Cardiac muscle cell (in vitro differentiated cells and primary cell): ENCODE measurements around the gene GC. TPM values are rescaled to one million over a fixed set of nuclear protein-coding genes. Genes with fewer than 3 reads are reported as not detected.

ENCODE experiments used
- DNase-seq, 2 donors: peaks; one replicate each; pipeline versions ENCODE4 v3.0.0 to v3.0.0-alpha.2; 2010 to 2017; ENCODE audit warnings: low read depth in 1 of 2, low spot score in 1 of 2
- H3K27ac ChIP-seq: fragments of 200-600 bp; sonication (generic); 2 replicates; pipeline ENCODE4 v1.5.1; 2016
- H3K27me3 ChIP-seq: fragments of 200-600 bp; sonication (generic); 2 replicates; pipeline ENCODE4 v1.6.0; 2016; ENCODE audit warnings: control low read depth
- H3K36me3 ChIP-seq: fragments of 200-600 bp; sonication (generic); 2 replicates; pipeline ENCODE4 v1.5.1; 2016; ENCODE audit warnings: control low read depth
- H3K4me1 ChIP-seq: fragments of 200-600 bp; sonication (generic); 2 replicates; pipeline ENCODE4 v1.8.1; 2017; ENCODE audit warnings: low read depth, mild to moderate bottlenecking, mixed run types
- H3K4me3 ChIP-seq: fragments of 200-600 bp; sonication (generic); 2 replicates; pipeline ENCODE4 v1.5.1; 2016; ENCODE audit warnings: mild to moderate bottlenecking
- H3K9me3 ChIP-seq: fragments of 200-600 bp; sonication (generic); 2 replicates; pipeline ENCODE4 v1.5.1; 2017; ENCODE audit warnings: low read depth, mild to moderate bottlenecking, control low read depth
- polyA plus RNA-seq: library from polyadenylated mRNA; unstranded; fragments of >200 nt; fragmentation: Nextera tagmentation; extraction: Ambion mirVana; gene quantifications from 2 replicates; pipeline ENCODE4 v1.2.1, GENCODE V29; 2016
- total RNA-seq: library from RNA; depleted of rRNA; stranded (reverse); fragments of >200 nt; gene quantifications from 2 replicates; pipeline ENCODE4 v1.2.3, GENCODE V29; 2016
- TF ChIP-seq, protein P1 (sequence below): IDR thresholded peaks from 2 replicates; pipeline ENCODE4 v1.5.1; 2012; ENCODE audit warnings: low read depth, mild to moderate bottlenecking, low read length

The GC gene
- total and polyA plus RNA-seq, 2 experiments from 2014 or later, result 0.21 to 0.29 TPM

DNA sequence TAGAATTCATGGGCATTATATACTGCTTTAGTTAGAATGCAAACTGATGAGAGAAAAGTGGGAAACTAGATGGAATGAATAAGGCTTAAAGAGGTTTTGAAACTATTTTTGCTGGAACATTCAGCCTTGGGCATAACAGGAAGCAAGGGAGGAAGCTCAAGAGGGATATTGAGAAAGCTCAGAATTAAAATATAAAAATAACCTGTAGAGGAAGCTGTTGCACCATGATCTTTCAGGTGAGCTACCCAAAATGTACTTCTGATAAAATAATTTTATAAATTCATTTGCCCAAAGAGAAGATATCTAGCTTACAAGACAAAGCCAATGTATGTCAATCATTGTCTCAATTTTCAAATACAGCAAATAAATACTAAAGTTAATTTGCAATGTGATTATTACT is 11.3 kb downstream of the GC start:
- H3K27me3 ChIP-seq, result no peaks in the 10 kb centered on the region
- H3K4me3 ChIP-seq, result no peak overlapping the region
- H3K27ac ChIP-seq, result peak overlapping the region; percentile 89
- peaks cover 55% of the 10 kb centered on the region for H3K4me1 ChIP-seq
- TF ChIP-seq, protein P1, sequence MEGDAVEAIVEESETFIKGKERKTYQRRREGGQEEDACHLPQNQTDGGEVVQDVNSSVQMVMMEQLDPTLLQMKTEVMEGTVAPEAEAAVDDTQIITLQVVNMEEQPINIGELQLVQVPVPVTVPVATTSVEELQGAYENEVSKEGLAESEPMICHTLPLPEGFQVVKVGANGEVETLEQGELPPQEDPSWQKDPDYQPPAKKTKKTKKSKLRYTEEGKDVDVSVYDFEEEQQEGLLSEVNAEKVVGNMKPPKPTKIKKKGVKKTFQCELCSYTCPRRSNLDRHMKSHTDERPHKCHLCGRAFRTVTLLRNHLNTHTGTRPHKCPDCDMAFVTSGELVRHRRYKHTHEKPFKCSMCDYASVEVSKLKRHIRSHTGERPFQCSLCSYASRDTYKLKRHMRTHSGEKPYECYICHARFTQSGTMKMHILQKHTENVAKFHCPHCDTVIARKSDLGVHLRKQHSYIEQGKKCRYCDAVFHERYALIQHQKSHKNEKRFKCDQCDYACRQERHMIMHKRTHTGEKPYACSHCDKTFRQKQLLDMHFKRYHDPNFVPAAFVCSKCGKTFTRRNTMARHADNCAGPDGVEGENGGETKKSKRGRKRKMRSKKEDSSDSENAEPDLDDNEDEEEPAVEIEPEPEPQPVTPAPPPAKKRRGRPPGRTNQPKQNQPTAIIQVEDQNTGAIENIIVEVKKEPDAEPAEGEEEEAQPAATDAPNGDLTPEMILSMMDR, result no peak
- H3K36me3 ChIP-seq, result no peaks in the 10 kb centered on the region
- H3K9me3 ChIP-seq, result no peaks in the 10 kb centered on the region
- peak in 1 of 2 donors; percentile 28 for DNase-seq

DNA sequence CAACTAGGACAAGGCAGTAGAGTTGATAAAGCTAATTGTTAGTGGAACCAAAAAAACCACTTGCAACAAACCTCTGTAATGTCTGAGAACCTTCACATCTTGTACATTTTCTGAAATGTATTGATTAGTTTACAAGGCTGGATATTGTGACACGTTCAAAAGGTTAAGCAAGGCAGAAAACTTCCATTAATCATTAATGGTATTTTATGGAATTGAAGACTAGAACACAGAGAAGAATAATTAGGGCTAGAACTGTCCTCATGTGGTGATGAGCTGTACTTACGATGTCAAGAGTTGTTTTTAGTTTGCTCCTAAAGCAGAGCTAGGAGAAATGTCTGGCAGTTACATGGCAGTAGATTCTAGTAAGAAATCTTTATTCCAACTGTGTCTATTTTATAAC is 12.3 kb downstream of the GC start:
- no peak for DNase-seq
- TF ChIP-seq, protein P1, result no peak
- Histone ChIP-seq H3K9me3 (no peaks in the 10 kb centered on the region), H3K36me3 (no peaks in the 10 kb centered on the region), H3K27ac (peak overlapping the region; percentile 89), H3K4me3 (no peak overlapping the region), H3K4me1 (peaks cover 55% of the 10 kb centered on the region), H3K27me3 (no peaks in the 10 kb centered on the region)

DNA sequence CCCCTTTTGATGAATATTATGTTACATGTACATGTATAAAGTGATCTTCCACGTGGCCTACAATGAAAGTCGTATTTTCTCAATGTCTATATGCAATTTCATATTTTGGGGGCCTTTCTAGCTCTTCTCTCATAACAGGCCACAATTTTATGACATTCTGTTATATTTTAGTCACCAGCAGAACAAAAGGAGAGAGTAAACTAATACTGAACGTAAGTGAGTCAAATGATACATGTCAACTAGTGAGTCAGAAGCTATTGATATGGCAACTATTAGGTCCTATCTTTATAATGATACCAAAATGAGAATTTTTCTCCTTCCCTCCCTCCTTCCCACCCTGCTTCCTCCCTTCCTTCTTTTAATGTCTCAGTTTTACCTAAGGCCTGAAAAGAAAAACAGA is 14.4 kb downstream of the GC start:
- no peaks in the 10 kb centered on the region for H3K36me3 ChIP-seq
- TF ChIP-seq, protein P1, result no peak
- H3K27me3 ChIP-seq, result no peaks in the 10 kb centered on the region
- DNase-seq, result no peak
- peak overlapping the region; percentile 89 for H3K27ac ChIP-seq
- peaks cover 65% of the 10 kb centered on the region for H3K4me1 ChIP-seq
- H3K9me3 ChIP-seq, result no peaks in the 10 kb centered on the region
- H3K4me3 ChIP-seq, result no peak overlapping the region

DNA sequence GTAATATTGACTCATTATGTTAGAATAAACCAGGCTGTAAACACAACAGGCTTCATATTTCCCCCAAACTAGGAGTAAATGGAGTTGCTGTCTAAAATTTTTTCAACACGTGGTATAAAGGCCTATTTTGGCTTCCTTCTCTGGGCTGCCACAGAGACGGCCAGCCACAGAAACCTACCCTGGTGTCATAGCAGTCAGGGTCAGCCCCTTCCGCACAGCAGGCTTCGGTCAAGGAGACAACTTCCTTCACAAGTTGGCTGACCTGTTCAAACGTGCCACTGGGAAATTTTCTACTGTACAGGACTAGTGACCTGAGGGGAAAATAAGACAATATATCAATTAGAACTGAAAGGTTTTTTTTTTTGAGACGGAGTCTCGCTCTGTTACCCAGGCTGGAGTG is 15.8 kb downstream of the GC start:
- H3K4me1 ChIP-seq, result peaks cover 52% of the 10 kb centered on the region
- no peak overlapping the region for H3K4me3 ChIP-seq
- no peak for DNase-seq
- no peaks in the 10 kb centered on the region for H3K27me3 ChIP-seq
- H3K36me3 ChIP-seq, result no peaks in the 10 kb centered on the region
- H3K27ac ChIP-seq, result no peak overlapping the region
- TF ChIP-seq, protein P1, result no peak
- H3K9me3 ChIP-seq, result no peaks in the 10 kb centered on the region

DNA sequence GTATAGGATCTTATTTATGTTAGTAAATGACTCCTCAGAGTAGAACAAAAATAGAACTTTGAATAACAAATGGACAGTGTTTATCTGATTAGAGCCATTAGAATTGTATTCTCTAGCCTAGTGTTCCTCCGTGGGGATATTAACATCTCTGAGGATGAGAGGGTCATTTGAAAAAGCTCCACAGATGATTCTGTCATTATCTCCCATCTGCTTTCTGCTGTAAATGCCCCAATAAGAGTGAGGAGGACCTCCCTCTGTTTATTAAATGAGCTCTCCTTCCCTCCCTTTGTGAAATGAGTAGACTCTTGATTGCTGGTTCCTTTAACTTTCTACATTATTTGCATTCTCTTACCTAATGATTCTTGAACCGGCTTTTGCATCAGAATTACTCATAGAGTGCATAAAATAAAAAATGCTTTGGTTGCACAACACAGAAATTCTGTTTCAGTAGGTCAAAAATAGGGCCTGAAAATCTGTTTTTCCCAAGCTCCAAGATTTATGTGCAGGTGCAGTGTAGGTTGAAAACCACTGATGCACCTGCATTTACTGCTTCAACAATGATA is 18.0 kb downstream of the GC start:
- no peak for DNase-seq
- H3K4me3 ChIP-seq, result no peak overlapping the region
- TF ChIP-seq, protein P1, result no peak
- H3K4me1 ChIP-seq, result peaks cover 29% of the 10 kb centered on the region
- no peaks in the 10 kb centered on the region for H3K9me3 ChIP-seq
- H3K27ac ChIP-seq, result no peak overlapping the region
- no peaks in the 10 kb centered on the region for H3K27me3 ChIP-seq
- H3K36me3 ChIP-seq, result no peaks in the 10 kb centered on the region

DNA sequence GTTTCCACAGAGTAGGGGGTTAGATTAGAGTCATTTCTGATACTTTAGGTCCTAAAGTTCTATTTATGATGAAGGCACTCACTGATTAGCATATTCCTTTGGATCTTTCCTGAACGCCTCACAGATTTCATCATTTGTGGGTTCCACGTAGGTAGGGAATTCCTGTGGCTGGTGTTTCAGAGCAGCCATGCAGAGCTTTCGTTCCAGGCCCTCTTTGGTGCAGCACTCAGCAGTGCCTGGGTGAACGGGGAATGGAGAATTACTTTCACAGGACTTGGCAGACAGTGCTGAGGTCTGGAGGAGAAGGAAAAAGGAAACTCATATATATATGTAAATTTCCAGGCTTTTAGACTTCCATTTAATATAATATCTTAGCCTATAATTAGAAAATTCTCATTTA is 18.5 kb downstream of the GC start:
- Histone ChIP-seq H3K4me1 (peaks cover 24% of the 10 kb centered on the region), H3K36me3 (no peaks in the 10 kb centered on the region), H3K9me3 (no peaks in the 10 kb centered on the region), H3K4me3 (no peak overlapping the region), H3K27ac (no peak overlapping the region), H3K27me3 (no peaks in the 10 kb centered on the region)
- DNase-seq, result peak; percentile 2 to 20
- TF ChIP-seq, protein P1, result no peak
